ENCODE data around the gene CACNA2D3. TPM values are rescaled to one million over a fixed set of nuclear protein-coding genes. Genes with fewer than 3 reads are reported as not detected.

The CACNA2D3 gene
- total RNA-seq, 1 experiment from 2014 or later: not detected

GRCh38 chr3:54710954-54711353 is 588.6 kb downstream of the CACNA2D3 start:
- Histone ChIP-seq H3K9ac (ENCODE audit: low read length) (no peak overlapping the region), H3F3A (ENCODE audit: low read length, unreplicated experiment) (no peaks in the 10 kb centered on the region), H2AFZ (ENCODE audit: low read length) (no peak overlapping the region), H4K20me1 (ENCODE audit: low read length) (no peaks in the 10 kb centered on the region), H3K9me3 (ENCODE audit: low read length) (no peaks in the 10 kb centered on the region; the same call in 1 of the 2 replicates), H3K79me2 (ENCODE audit: low read length) (no peaks in the 10 kb centered on the region), H3K9me2 (replicated peaks; ENCODE audit: low read length) (no peaks in the 10 kb centered on the region), H3K27me3 (ENCODE audit: low read length) (no peaks in the 10 kb centered on the region), H3K27ac (ENCODE audit: low read length) (no peak overlapping the region), H3K4me1 (ENCODE audit: insufficient read depth, low read length) (no peaks in the 10 kb centered on the region), H3K4me3 (ENCODE audit: low read length) (no peak overlapping the region), H3K4me2 (ENCODE audit: low read length) (no peak overlapping the region), H3K36me3 (ENCODE audit: low read depth, low read length) (no peaks in the 10 kb centered on the region)
- no peak for ATAC-seq
- ChIA-PET POLR2A (ENCODE audit: unreplicated experiment) (no interaction called here), CTCF (no interaction called here)
- intact Hi-C loops (cut with micrococcal nuclease): no loop called here
- BruUV-seq (replicated peaks): no TSS peak
- DNase-seq: no peak
- TF ChIP-seq, protein P1, sequence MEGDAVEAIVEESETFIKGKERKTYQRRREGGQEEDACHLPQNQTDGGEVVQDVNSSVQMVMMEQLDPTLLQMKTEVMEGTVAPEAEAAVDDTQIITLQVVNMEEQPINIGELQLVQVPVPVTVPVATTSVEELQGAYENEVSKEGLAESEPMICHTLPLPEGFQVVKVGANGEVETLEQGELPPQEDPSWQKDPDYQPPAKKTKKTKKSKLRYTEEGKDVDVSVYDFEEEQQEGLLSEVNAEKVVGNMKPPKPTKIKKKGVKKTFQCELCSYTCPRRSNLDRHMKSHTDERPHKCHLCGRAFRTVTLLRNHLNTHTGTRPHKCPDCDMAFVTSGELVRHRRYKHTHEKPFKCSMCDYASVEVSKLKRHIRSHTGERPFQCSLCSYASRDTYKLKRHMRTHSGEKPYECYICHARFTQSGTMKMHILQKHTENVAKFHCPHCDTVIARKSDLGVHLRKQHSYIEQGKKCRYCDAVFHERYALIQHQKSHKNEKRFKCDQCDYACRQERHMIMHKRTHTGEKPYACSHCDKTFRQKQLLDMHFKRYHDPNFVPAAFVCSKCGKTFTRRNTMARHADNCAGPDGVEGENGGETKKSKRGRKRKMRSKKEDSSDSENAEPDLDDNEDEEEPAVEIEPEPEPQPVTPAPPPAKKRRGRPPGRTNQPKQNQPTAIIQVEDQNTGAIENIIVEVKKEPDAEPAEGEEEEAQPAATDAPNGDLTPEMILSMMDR (conservative IDR thresholded peaks at IDR 0.05; ENCODE audit: low read depth, low read length): no peak
- no peak for TF ChIP-seq EZH2phosphoT487 (IDR thresholded peaks at IDR 0.05; ENCODE audit: borderline replicate concordance, low read length)
- TF ChIP-seq EZH2 (IDR thresholded peaks at IDR 0.05; ENCODE audit: low read length, unreplicated experiment): no peak

DNA sequence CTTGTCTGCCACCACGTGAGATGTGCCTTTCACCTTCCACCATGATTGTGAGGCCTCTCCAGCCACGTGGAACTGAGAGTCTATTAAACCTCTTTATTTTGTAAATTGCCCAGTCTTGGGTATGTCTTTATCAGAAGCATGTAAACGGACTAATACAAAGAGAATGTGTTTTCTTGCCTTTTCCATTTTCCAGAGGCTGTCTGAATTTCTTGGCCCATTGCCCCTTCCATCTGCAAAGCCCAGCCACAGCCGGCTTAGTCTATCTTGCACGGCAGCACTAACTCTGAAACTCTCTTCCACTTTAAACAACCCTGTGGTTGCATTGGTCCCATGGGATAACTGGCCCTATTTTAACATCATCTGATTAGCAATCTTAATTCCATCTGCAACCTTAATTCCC is 590.2 kb downstream of the CACNA2D3 start:
- H3K9me2 ChIP-seq (replicated peaks; ENCODE audit: low read length): no peaks in the 10 kb centered on the region

DNA sequence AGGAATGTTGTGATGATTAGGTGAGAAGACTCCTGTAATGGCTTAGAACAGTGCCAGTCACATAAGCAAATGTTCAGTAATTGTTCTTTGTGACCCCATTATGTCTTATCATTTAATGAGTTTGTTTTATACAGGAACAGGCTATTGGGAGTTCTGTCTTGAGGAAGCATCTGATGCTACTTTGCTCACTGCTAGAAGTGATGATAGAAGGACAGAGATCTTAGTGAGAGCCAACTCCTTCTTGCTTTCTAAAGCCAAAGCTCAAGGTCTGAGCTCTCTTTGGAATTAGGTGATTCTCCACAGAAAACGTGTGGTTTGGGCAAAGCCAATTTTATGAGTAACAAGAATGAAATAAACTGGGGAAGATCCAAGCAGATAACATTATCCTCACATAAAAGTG is 590.7 kb downstream of the CACNA2D3 start:
- CTCF ChIA-PET: no interaction called here

More for the DNA sequence above, 590.2 kb downstream of the CACNA2D3 start:
- no peaks in the 10 kb centered on the region; the same call in 1 of the 2 replicates for H3K9me3 ChIP-seq (ENCODE audit: low read length)
- ChIA-PET CTCF (no interaction called here), POLR2A (ENCODE audit: unreplicated experiment) (no interaction called here)
- no TSS peak for BruUV-seq (replicated peaks)
- no peak overlapping the region for H3K4me3 ChIP-seq (ENCODE audit: low read length)
- H3K27me3 ChIP-seq (ENCODE audit: low read length): no peaks in the 10 kb centered on the region
- no peak overlapping the region for H3K4me2 ChIP-seq (ENCODE audit: low read length)
- no peak overlapping the region for H2AFZ ChIP-seq (ENCODE audit: low read length)
- no peaks in the 10 kb centered on the region for H3F3A ChIP-seq (ENCODE audit: low read length, unreplicated experiment)
- no peak overlapping the region for H3K27ac ChIP-seq (ENCODE audit: low read length)
- H4K20me1 ChIP-seq (ENCODE audit: low read length): no peaks in the 10 kb centered on the region
- H3K4me1 ChIP-seq (ENCODE audit: insufficient read depth, low read length): no peaks in the 10 kb centered on the region
- TF ChIP-seq EZH2phosphoT487 (IDR thresholded peaks at IDR 0.05; ENCODE audit: borderline replicate concordance, low read length): no peak
- TF ChIP-seq, protein P1 (conservative IDR thresholded peaks at IDR 0.05; ENCODE audit: low read depth, low read length): no peak
- TF ChIP-seq EZH2 (IDR thresholded peaks at IDR 0.05; ENCODE audit: low read length, unreplicated experiment): no peak
- no peak overlapping the region for H3K9ac ChIP-seq (ENCODE audit: low read length)
- no peaks in the 10 kb centered on the region for H3K36me3 ChIP-seq (ENCODE audit: low read depth, low read length)
- intact Hi-C loops (cut with micrococcal nuclease): no loop called here
- no peak for DNase-seq
- H3K79me2 ChIP-seq (ENCODE audit: low read length): no peaks in the 10 kb centered on the region
- ATAC-seq: no peak

More for the DNA sequence above, 590.7 kb downstream of the CACNA2D3 start:
- ATAC-seq (no peak), DNase-seq (no peak)
- no peak overlapping the region for H3K4me3 ChIP-seq (ENCODE audit: low read length)
- no TSS peak for BruUV-seq (replicated peaks)
- no peaks in the 10 kb centered on the region for H3K4me1 ChIP-seq (ENCODE audit: insufficient read depth, low read length)
- H3K27me3 ChIP-seq (ENCODE audit: low read length): no peaks in the 10 kb centered on the region
- H3K9ac ChIP-seq (ENCODE audit: low read length): no peak overlapping the region
- no peak overlapping the region for H3K27ac ChIP-seq (ENCODE audit: low read length)
- no peaks in the 10 kb centered on the region for H3K36me3 ChIP-seq (ENCODE audit: low read depth, low read length)
- no peaks in the 10 kb centered on the region for H3K79me2 ChIP-seq (ENCODE audit: low read length)
- POLR2A ChIA-PET (ENCODE audit: unreplicated experiment): no interaction called here
- TF ChIP-seq EZH2 (IDR thresholded peaks at IDR 0.05; ENCODE audit: low read length, unreplicated experiment) (no peak), EZH2phosphoT487 (IDR thresholded peaks at IDR 0.05; ENCODE audit: borderline replicate concordance, low read length) (no peak)
- TF ChIP-seq, protein P1 (conservative IDR thresholded peaks at IDR 0.05; ENCODE audit: low read depth, low read length): no peak
- H4K20me1 ChIP-seq (ENCODE audit: low read length): no peaks in the 10 kb centered on the region
- H3F3A ChIP-seq (ENCODE audit: low read length, unreplicated experiment): no peaks in the 10 kb centered on the region
- H3K9me3 ChIP-seq (ENCODE audit: low read length): no peaks in the 10 kb centered on the region; the same call in 1 of the 2 replicates
- no peak overlapping the region for H3K4me2 ChIP-seq (ENCODE audit: low read length)
- H3K9me2 ChIP-seq (replicated peaks; ENCODE audit: low read length): no peaks in the 10 kb centered on the region
- intact Hi-C loops (cut with micrococcal nuclease): no loop called here
- no peak overlapping the region for H2AFZ ChIP-seq (ENCODE audit: low read length)
